ENCODE measurements around the gene RPRD2. TPM values are rescaled to one million over a fixed set of nuclear protein-coding genes. Genes with fewer than 3 reads are reported as not detected.

The RPRD2 gene
- total RNA-seq, 1 experiment from 2014 or later = 26.7 TPM

Small RNA genes lying within 50 kb of the gene (microRNA-seq; reads per million reads assigned to microRNA genes)
- not detected for gene MIR6878 (ENCODE audit: borderline number of aligned reads)

Other genes starting within 250 kb of the RPRD2 start
- 6.9 TPM for gene PLEKHO1, start 214.2 kb upstream of the RPRD2 start, total RNA-seq (2021; ENCODE audit: unreplicated experiment)
- 95.1 TPM for gene ANP32E, start 128.0 kb upstream of the RPRD2 start, total RNA-seq (2021; ENCODE audit: unreplicated experiment)
- gene CA14, start 106.4 kb upstream of the RPRD2 start, total RNA-seq (2021; ENCODE audit: unreplicated experiment) = 0.39 TPM
- gene APH1A, start 95.1 kb upstream of the RPRD2 start, total RNA-seq (2021; ENCODE audit: unreplicated experiment) = 109 TPM
- 1.5 TPM for gene C1orf54, start 91.4 kb upstream of the RPRD2 start, total RNA-seq (2021; ENCODE audit: unreplicated experiment)
- gene CIART, start 81.6 kb upstream of the RPRD2 start, total RNA-seq (2021; ENCODE audit: unreplicated experiment) = 0.22 TPM
- 96.9 TPM for gene MRPS21, start 70.3 kb upstream of the RPRD2 start, total RNA-seq (2021; ENCODE audit: unreplicated experiment)
- gene PRPF3, start 42.6 kb upstream of the RPRD2 start, total RNA-seq (2021; ENCODE audit: unreplicated experiment) = 59.9 TPM
- 23.2 TPM for gene TARS2, start 123.3 kb downstream of the RPRD2 start, total RNA-seq (2021; ENCODE audit: unreplicated experiment)
- 2.0 TPM for gene ECM1, start 144.0 kb downstream of the RPRD2 start, total RNA-seq (2021; ENCODE audit: unreplicated experiment)
- 0.59 TPM for gene FALEC, start 151.6 kb downstream of the RPRD2 start, total RNA-seq (2021; ENCODE audit: unreplicated experiment)
- gene ADAMTSL4, start 185.3 kb downstream of the RPRD2 start, total RNA-seq (2021; ENCODE audit: unreplicated experiment) = 4.3 TPM
- 146 TPM for gene MCL1, start 215.5 kb downstream of the RPRD2 start, total RNA-seq (2021; ENCODE audit: unreplicated experiment)